Embryonic facial prominence (tissue), 1 donor: Measurements from ENCODE around the gene RICTOR.

Experiments used
- DNase-seq: peaks from one replicate; pipeline ENCODE4 v3.0.0-alpha.2; 2016; ENCODE audit errors: extremely low spot score

Gene RICTOR

DNA sequence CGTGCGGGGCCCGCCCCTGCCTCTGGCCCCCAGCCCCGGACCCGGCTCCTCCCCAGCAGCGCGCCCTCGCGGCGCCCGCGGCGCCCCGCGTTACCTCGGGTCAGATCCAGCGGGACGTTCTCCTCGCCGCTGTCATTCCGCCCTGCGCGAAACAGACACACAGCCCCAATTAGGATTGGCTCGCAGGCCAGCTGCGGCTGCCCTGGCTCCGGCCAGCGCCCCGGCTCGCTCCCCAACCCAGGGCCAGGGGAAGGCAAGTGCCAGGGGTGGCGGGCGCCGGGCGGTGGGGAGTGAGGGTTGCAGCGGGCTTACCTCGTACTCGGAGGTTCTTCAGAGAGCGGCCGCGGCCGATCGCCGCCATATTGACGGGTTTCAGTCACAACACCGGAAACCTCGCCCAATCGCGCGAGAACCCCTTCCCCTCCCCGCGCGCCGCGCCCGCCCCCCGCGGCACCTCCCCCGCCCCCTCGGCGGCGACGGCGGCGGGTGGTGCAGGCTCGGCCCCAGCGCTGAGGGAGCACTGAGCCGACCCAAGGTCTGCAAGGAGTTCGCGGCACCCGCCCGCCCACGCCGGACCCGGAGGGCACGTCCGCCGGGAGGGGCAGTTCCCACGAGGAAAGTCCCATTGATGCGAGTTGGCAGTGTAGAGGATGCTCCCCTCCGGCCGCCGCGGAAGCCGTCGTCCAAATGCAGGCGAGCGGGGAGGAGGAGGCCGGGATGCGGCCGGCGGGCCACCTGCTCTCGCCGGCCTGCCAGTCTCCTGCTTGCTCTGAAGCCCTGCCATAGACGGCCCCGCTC is at the start of gene RICTOR:
Gene RICTOR, minus strand, starts transcription at position 383 of the 798 bp plus-strand sequence. Its CDS starts 22 bp downstream, at position 361.
- peak; percentile 69 for DNase-seq

DNA sequence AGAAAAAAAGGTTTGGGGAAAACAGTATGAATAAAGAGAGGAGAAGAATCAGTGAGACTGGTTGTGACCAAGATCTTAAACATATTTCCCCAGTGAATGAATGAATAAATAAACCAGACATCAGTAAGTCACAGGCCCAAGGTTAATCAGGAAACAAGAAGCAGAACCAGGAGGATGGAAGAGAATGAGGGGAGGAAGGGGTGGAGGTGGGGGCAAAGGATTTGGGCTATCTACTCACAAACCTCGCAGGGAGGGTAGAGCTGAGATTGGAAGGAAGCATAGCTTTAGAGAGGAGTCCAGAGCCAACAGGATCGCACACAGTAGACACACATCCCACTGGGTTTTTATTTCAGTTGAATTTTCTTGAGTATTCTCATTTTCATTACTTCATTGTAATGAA is 47.7 kb upstream of the RICTOR start:
- DNase-seq = no peak

- DNase-seq = no peak
These were observed 47.1 kb upstream of the RICTOR start for GRCh38 chr5:39121315-39121714.

- DNase-seq = no peak
These were observed 45.8 kb upstream of the RICTOR start for GRCh38 chr5:39120052-39120420.

DNA sequence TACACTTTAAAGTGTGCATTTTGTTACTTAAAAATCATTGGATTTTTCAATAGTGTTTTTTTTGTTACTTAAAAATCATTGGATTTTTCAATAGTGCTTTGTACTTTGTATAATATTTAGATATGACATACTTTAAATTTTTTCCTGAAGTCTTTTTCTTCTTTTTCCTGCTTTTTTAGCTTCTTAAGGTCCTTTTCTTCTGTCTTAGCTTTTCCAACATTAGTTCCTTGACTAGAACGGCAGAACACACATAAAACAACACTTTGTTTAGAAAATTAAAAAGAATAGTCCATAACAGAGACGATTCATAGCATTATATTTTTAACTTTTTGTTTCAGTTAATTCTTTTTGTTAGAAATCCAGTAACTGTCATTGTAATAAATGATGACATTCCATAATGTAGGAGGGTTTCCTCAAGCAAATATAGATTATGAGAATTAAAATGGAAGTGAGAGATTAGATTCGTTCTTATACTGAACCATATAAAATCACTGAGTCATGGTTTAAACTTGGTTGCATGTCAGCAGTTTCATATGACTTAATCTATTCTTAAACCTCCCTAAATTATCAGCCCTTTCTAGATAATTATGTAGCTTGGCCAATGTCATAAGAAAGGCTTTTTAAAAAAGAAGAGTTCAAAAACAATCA is 45.3 kb upstream of the RICTOR start:
- DNase-seq = no peak

DNA sequence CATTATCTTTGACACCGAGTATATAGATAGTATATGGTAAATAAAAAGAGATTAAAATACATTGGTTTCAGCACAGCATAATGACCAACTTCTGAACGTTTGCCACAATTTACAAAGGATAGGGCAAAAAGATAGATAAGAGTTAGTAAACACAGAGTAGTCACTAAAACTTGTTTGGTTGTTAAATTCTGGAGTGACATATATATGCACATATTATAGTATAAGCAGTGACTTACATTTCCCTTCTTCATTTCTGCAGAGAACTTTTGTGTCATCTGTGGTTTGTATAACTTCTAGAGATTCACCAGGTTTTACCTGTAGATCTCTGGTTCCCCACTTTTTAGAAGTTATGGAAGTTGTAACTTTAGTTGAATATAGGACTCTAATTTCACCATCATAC is 44.4 kb upstream of the RICTOR start:
- no peak for DNase-seq

DNA sequence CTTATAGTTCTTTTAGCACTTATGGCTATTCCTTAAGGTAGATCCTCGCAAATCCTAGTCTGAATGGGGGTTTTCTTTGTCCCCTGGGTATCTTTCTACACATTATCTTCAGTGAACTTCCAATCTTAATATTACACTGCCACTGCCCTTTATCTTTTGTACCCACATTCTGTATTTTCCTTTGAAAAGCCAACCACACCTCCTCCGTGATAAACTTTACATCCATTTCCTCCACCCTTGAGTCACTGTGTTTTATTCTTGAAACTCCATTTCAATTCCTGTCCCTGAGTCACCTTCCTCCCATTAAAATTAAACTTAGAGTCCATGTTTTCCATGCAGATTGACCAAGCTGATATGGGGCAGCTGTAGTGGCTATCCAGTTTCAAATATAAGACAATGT is 43.2 kb upstream of the RICTOR start:
- no peak for DNase-seq

- no peak for DNase-seq
These were observed 42.4 kb upstream of the RICTOR start for GRCh38 chr5:39116344-39117170.

DNA sequence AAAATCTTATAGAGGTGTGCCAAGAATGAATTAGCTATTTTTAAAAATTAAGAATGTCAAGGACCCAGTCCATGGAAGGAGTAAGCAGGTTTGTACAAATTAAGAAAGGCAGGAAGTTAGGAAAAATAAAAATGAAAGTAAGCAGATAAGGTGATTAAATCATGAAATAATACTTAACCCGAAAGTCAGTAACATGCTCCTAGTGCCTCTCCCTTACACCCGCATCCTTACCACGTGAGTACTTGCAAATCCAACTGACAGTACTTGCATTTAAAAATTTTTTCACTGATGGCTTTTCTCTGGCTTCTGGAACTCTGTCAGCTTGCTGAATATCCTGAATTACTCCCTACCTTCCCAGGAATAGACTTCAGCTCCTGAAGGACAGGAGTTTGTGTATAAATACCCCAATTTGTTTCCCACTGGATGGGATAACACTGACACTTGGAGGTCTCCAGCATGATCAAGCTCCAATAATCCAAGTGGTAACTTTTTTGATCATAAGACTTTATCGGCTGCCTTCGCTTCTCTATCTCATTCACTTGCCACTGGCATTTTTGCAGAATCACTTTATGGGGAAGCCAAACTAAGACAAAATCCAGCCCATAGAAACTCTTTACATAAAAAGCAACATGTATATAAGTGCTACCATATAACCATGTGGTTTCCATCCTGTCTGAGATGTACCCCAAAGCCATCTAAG is 41.6 kb upstream of the RICTOR start:
- DNase-seq = no peak

DNA sequence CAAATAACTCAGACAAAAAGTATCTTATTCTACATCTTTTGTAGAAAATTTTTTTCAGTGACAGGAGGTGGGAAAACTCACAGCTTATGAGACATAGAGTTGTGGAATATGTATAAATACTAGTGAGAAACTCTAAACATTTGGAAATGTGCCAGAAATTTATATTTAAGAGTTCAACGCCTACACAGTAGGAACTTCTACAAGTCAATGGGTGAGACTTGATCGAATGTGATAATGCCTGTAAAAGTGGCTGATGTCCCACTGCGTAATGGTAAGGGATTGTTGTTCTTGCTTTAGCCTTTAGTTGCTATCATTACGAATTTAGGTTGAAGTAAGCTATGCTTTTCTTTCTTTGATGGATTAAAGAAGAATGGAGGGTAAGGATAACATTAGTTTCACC is 40.0 kb upstream of the RICTOR start:
- no peak for DNase-seq

- no peak for DNase-seq
These were observed 39.3 kb upstream of the RICTOR start for GRCh38 chr5:39113354-39113953.

GRCh38 chr5:39109606-39110005 is 35.4 kb upstream of the RICTOR start:
- DNase-seq = no peak

GRCh38 chr5:39108987-39109386 is 34.8 kb upstream of the RICTOR start:
- no peak for DNase-seq

- DNase-seq = no peak
These were observed 33.2 kb upstream of the RICTOR start for GRCh38 chr5:39107350-39107749.

DNA sequence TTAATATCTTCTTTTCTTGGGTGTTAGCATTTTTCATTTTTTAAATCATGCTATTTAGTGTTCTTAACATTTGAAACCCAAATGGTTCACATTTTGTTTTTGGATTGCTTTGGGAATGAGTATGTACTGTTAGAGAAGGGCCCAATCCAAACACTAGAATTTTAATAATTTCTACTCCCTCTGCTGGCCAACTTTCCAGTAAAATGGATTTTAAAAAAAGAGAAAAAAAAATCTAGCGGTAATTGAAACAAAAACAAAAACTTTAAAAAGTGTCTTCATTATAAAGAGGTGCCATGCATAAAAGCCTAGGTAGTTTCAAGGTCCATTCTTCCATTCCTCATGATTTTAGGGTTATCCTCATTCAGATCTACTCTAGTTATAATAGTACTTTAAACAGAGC is 32.1 kb upstream of the RICTOR start:
- no peak for DNase-seq

DNA sequence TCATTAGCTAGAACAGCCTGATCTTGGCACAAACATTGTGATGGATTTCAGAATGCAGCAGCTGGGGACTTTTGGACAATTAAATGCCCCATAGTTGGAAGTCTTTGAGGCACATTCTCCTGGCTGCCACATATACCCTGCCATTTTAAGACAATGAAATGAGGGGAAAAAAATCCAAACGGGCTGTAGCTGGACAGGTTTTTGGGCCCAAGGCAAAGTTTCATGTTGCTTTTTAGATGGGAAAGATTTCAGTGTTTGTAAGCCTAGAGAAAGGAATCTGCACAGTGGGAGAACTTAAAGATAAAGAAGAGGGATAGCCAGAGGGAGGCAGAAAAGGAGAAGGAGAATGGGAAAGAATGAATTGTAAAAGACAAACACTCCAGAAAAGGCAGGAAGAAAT is 30.0 kb upstream of the RICTOR start:
- DNase-seq = no peak

DNA sequence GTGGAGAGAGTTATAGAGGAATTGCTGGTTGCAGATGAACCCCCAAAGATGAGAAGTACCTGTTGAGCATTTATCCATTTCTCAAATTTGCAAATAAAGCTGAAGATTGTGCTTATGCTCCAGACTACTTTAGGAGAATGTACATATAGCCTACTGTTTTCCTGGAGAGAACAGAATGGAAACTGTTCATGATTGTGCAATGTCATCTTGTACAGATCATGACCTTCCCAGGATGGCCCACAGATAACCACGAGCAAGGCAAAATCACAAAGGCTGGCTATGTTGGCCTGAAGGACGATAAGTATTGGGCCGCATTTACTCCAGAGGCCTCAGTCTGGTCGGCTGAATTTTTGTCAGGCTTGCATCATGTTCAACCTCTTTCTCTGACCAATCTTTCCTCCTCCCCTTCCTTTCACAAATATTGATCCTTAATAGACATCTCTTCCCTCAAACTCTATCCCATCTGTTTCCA is 28.5 kb upstream of the RICTOR start:
- no peak for DNase-seq

GRCh38 chr5:39100851-39101396 is 26.7 kb upstream of the RICTOR start:
- DNase-seq = no peak

DNA sequence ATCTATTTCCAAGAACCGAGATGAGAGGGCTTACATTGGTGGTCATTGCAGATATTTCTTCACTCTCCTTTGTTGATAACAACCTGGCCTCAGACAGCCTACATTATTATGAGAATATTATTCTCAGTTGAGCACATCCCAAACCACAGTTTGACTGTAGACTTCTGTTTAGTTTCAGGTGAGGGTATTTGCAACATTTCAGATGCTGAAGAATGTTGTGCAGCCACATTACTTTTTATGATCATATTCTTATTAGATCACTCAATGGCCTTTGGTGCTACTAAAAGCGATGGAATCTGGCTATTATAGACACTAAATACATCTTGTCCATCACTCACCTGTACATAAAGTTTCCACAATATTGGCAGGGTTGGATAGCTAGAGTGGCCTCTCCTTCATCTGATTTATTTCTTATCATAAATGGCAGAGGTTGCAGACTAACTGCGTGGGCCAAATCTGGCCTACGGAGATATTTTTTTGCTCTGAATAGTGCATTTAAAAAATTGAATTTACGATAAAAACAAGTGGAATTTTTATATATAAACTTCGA is 26.2 kb upstream of the RICTOR start:
- DNase-seq = no peak

DNA sequence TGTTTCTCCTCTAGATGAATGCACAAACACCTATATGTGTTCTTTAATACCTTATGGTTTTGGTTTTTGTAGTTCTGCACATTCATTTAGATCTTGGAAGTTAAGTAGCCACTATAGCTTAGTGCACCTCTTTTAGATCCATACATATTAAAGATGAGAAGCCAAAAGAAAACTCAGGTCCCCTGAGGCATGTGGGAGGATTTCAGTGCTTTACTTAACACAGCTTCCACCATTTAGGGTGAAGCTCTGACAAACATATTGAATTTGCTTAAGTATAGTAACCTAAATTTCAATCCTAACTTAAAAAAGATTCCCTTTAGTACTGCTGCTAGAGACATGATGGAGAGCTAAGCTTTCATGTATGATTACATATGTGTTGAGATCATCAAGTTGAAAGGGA is 25.6 kb upstream of the RICTOR start:
- no peak for DNase-seq

DNA sequence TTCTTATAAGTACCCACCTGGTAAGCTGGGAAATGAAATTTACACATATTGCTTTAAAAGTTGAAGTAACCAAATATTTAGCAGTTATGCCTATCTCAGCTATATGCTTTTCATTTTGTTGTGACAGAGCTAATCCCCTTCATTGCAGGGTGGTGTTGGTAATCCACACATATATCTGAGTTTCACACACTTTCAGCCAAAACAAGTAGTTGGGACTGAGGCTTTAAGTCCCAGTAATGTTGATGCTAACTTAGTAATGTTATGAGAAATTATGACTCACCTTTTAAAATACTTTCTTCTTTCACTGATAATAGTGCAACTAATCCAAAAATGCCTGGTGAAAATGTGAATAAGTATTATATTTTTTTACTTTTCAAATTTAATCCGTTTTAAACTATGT is 19.2 kb upstream of the RICTOR start:
- DNase-seq = no peak
